WI38 (cell line): ENCODE data around the gene FSD2.

Experiments used
- H3K4me3 ChIP-seq: 2 replicates; pipeline ENCODE4 v1.5.1; 2011; ENCODE audit warnings: low read depth, mild to moderate bottlenecking, control low read depth, low read length
- CTCF ChIP-seq: IDR thresholded peaks from 2 replicates; pipeline ENCODE4 v1.5.1; 2012; ENCODE audit warnings: low read depth, mild to moderate bottlenecking, control low read depth, low read length

The FSD2 gene

GRCh38 chr15:82810890-82811426, 5.1 kb upstream of the FSD2 start:
- peak overlapping the region; percentile 88 for H3K4me3 ChIP-seq
- TF ChIP-seq CTCF = no peak

- H3K4me3 ChIP-seq = peak overlapping the region; percentile 88
- no peak for TF ChIP-seq CTCF
Measured at GRCh38 chr15:82810061-82810889, 4.4 kb upstream of the FSD2 start.

GRCh38 chr15:82809308-82810060, 3.6 kb upstream of the FSD2 start, which contains the start of gene WHAMM:
Gene WHAMM (plus strand): TSS chr15:82809628. CDS start chr15:82809727, 99 bp downstream.
- peak within 1 kb of the TSS; percentile 88 for H3K4me3 ChIP-seq
- no peak for TF ChIP-seq CTCF

GRCh38 chr15:82808634-82809041, 2.8 kb upstream of the FSD2 start:
- no peak overlapping the region for H3K4me3 ChIP-seq
- no peak for TF ChIP-seq CTCF

- no peak overlapping the region for H3K4me3 ChIP-seq
- no peak for TF ChIP-seq CTCF
Measured at GRCh38 chr15:82807920-82808633, 2.2 kb upstream of the FSD2 start.

GRCh38 chr15:82804575-82804949, 1.3 kb downstream of the FSD2 start:
- TF ChIP-seq CTCF = no peak
- H3K4me3 ChIP-seq = no peak overlapping the region
